ENCODE data around the gene CTTNBP2NL.
A peak's percentile ranks its signal among the peaks of the same experiment; 100 is the strongest.

Gene CTTNBP2NL

DNA sequence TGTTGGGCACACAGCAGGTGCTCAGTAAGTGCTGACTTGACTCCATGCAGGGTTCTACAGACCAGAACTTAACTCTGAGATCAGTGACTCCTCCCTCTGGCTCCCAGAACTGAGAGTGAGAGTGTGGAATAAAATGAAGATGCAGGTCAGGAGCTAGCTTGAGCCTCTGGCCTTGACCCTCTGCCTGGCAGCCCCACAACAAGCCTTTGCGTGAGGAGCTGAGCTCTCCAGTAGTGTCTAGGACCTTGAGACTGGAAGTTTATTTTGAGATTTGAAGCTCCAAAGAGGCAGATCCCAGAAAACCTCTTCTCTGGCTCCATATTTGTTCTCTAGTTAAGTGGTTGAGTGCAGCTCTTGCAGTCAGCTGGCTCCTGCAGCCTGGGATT is 109.4 kb downstream of the CTTNBP2NL start:
- H3K27ac ChIP-seq (ENCODE audit: extremely low read depth, low read depth, low read length), result no peak overlapping the region

DNA sequence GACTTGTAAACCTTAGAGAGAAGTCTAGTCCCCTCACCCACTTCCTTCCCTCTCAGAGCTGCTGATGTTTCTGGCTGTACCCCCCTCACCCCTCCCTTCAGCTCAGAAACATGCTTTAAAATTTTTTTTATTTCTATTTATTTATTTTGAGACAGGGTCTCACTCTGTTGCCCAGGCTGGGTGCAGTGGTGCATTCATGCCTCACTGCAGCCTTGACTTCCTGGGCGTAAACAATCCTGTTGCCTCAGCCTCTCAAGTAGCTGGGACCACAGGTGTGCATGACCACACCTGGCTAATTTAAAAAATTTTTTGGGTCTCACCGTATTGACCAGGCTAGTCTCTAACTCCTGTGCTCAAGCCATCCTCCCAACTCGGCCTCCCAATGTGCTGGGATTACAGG is 109.9 kb downstream of the CTTNBP2NL start:
- TF ChIP-seq, protein P1, sequence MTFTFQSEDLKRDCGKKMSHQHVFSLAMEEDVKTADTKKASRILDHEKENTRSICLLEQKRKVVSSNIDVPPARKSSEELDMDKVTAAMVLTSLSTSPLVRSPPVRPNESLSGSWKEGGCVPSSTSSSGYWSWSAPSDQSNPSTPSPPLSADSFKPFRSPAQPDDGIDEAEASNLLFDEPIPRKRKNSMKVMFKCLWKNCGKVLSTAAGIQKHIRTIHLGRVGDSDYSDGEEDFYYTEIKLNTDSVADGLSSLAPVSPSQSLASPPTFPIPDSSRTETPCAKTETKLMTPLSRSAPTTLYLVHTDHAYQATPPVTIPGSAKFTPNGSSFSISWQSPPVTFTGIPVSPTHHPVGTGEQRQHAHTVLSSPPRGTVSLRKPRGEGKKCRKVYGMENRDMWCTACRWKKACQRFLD (tag by site-specific recombination; IDR thresholded peaks at IDR 0.05), result no peak
- TF ChIP-seq ZNF121 (tag by site-specific recombination; IDR thresholded peaks at IDR 0.05), result peak; percentile 71
- POLR2A ChIA-PET, result no interaction called here
- H3K4me3 ChIP-seq (ENCODE audit: low read depth, low read length), result no peak overlapping the region
- H3K36me3 ChIP-seq (ENCODE audit: control insufficient read depth in 2 of 2, insufficient read depth in 1 of 2, low read length in 2 of 2), result no peaks in the 10 kb centered on the region
- no peak overlapping the region for H3K27ac ChIP-seq (ENCODE audit: extremely low read depth, low read depth, low read length)
- CTCF ChIA-PET, result interaction anchor here (0.6 to 1.4 kb wide), 3 partner anchors 114 to 286 kb away, joined by 4 read pairs; no protein-coding TSS in a partner anchor
- H3K4me1 ChIP-seq (ENCODE audit: control insufficient read depth, insufficient read depth, low read length), result peaks cover 3% of the 10 kb centered on the region; the same call in 1 of the 2 replicates
- H3K9me3 ChIP-seq (ENCODE audit: control insufficient read depth, insufficient read depth, low read depth, low read length), result no peaks in the 10 kb centered on the region

More for the DNA sequence above, 109.4 kb downstream of the CTTNBP2NL start:
- ChIA-PET POLR2A (no interaction called here), CTCF (interaction anchor here (0.6 to 1.4 kb wide), 4 partner anchors 108 to 286 kb away, joined by 3 to 4 read pairs (median 4); no protein-coding TSS in a partner anchor)
- Histone ChIP-seq H3K4me3 (ENCODE audit: low read depth, low read length) (no peak overlapping the region), H3K9me3 (ENCODE audit: control insufficient read depth, insufficient read depth, low read depth, low read length) (no peaks in the 10 kb centered on the region), H3K4me1 (ENCODE audit: control insufficient read depth, insufficient read depth, low read length) (peaks cover 3% of the 10 kb centered on the region; the same call in 1 of the 2 replicates), H3K36me3 (ENCODE audit: control insufficient read depth in 2 of 2, insufficient read depth in 1 of 2, low read length in 2 of 2) (no peaks in the 10 kb centered on the region)
- no peak for TF ChIP-seq BCL11A (tag by site-specific recombination; IDR thresholded peaks at IDR 0.05; ENCODE audit: low read depth)
- TF ChIP-seq ZFHX2 (tag by site-specific recombination; conservative IDR thresholded peaks at IDR 0.05), result no peak
- no peak for TF ChIP-seq ZNF768 (tag by site-specific recombination; IDR thresholded peaks at IDR 0.05)
- TF ChIP-seq KLF7 (tag by site-specific recombination; IDR thresholded peaks at IDR 0.05; ENCODE audit: borderline replicate concordance), result no peak
- TF ChIP-seq, protein P2, sequence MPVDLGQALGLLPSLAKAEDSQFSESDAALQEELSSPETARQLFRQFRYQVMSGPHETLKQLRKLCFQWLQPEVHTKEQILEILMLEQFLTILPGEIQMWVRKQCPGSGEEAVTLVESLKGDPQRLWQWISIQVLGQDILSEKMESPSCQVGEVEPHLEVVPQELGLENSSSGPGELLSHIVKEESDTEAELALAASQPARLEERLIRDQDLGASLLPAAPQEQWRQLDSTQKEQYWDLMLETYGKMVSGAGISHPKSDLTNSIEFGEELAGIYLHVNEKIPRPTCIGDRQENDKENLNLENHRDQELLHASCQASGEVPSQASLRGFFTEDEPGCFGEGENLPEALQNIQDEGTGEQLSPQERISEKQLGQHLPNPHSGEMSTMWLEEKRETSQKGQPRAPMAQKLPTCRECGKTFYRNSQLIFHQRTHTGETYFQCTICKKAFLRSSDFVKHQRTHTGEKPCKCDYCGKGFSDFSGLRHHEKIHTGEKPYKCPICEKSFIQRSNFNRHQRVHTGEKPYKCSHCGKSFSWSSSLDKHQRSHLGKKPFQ (tag by site-specific recombination; IDR thresholded peaks at IDR 0.05), result no peak
- TF ChIP-seq MEIS1 (CRISPR knock-in tag; IDR thresholded peaks at IDR 0.05; ENCODE audit: borderline replicate concordance), result no peak
- no peak for TF ChIP-seq ZNF623 (tag by site-specific recombination; IDR thresholded peaks at IDR 0.05)

DNA sequence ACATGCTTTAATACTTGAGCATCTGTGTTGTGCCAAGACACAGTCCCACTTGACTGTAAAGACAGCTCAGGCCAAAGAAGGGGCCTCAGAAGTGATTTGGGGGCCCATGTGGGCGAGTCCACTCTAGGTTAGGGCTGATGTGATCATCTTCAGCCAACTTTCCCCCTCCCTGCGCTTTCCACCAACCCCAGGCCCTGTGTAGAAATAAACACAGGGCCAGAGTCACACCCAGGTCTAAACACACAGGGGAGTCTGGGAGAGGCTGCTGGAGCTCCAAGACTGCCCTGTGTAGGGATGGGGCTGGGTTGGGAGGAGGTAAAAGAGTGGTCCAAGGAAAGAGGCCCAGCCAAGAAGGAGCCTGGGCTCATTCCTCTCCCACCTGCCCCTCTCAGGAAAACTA is 110.3 kb downstream of the CTTNBP2NL start:
- Histone ChIP-seq H3K4me3 (ENCODE audit: low read depth, low read length) (no peak overlapping the region), H3K4me1 (ENCODE audit: control insufficient read depth, insufficient read depth, low read length) (peaks cover 3% of the 10 kb centered on the region; the same call in 1 of the 2 replicates), H3K27ac (ENCODE audit: extremely low read depth, low read depth, low read length) (no peak overlapping the region), H3K36me3 (ENCODE audit: control insufficient read depth in 2 of 2, insufficient read depth in 1 of 2, low read length in 2 of 2) (no peaks in the 10 kb centered on the region), H3K9me3 (ENCODE audit: control insufficient read depth, insufficient read depth, low read depth, low read length) (no peaks in the 10 kb centered on the region)
- TF ChIP-seq ZNF677 (tag by site-specific recombination; IDR thresholded peaks at IDR 0.05) (no peak), ZBTB48 (tag by site-specific recombination; IDR thresholded peaks at IDR 0.05) (no peak), ZNF843 (tag by site-specific recombination; IDR thresholded peaks at IDR 0.05) (no peak), ZNF747 (tag by site-specific recombination; IDR thresholded peaks at IDR 0.05) (no peak), ZNF521 (tag by site-specific recombination; IDR thresholded peaks at IDR 0.05) (no peak), ZNF121 (tag by site-specific recombination; IDR thresholded peaks at IDR 0.05) (no peak), ZNF571 (tag by site-specific recombination; IDR thresholded peaks at IDR 0.05) (no peak), ZNF621 (tag by site-specific recombination; IDR thresholded peaks at IDR 0.05) (no peak), ZNF394 (tag by site-specific recombination; IDR thresholded peaks at IDR 0.05; ENCODE audit: borderline replicate concordance) (no peak)
- TF ChIP-seq, protein P3, sequence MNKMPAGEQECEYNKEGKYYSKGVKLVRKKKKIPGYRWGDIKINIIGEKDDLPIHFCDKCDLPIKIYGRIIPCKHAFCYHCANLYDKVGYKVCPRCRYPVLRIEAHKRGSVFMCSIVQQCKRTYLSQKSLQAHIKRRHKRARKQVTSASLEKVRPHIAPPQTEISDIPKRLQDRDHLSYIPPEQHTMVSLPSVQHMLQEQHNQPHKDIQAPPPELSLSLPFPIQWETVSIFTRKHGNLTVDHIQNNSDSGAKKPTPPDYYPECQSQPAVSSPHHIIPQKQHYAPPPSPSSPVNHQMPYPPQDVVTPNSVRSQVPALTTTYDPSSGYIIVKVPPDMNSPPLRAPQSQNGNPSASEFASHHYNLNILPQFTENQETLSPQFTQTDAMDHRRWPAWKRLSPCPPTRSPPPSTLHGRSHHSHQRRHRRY (tag by site-specific recombination; IDR thresholded peaks at IDR 0.05), result no peak
- TF ChIP-seq, protein P4, sequence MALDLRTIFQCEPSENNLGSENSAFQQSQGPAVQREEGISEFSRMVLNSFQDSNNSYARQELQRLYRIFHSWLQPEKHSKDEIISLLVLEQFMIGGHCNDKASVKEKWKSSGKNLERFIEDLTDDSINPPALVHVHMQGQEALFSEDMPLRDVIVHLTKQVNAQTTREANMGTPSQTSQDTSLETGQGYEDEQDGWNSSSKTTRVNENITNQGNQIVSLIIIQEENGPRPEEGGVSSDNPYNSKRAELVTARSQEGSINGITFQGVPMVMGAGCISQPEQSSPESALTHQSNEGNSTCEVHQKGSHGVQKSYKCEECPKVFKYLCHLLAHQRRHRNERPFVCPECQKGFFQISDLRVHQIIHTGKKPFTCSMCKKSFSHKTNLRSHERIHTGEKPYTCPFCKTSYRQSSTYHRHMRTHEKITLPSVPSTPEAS (tag by site-specific recombination; IDR thresholded peaks at IDR 0.05), result no peak
- ChIA-PET CTCF (no interaction called here), POLR2A (no interaction called here)

All from HEK293 (cell line).